HG03280 (cell line): ENCODE data around the gene ARL14.
A peak's percentile ranks its signal among the peaks of the same experiment; 100 is the strongest.

Experiments
- ATAC-seq: cut with Tn5 transposase; IDR thresholded peaks from one replicate; pipeline ENCODE4 v1.9.1; 2021; ENCODE audit warnings: mild to moderate bottlenecking, moderate library complexity; ENCODE audit not compliant: unreplicated experiment

The ARL14 gene

DNA sequence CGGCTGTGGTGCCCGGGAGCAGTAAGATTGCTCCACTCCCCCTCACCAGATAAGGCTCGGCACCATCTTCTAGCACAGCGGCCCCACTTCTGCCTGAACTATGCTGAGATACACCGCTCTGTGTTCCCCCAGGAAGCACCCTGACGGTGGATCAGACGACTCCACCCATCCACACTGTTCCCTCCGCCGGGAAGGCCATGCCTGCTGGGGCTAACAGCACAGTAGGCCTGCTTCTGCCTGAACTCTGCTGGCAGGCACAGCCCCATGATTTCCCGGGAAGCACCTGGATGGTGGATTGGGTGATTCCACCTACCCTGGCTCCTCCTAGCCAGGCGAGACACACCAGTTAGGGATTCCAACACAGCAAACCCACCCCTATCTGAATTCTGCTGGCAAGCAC is 42.8 kb downstream of the ARL14 start:
- no peak for ATAC-seq

DNA sequence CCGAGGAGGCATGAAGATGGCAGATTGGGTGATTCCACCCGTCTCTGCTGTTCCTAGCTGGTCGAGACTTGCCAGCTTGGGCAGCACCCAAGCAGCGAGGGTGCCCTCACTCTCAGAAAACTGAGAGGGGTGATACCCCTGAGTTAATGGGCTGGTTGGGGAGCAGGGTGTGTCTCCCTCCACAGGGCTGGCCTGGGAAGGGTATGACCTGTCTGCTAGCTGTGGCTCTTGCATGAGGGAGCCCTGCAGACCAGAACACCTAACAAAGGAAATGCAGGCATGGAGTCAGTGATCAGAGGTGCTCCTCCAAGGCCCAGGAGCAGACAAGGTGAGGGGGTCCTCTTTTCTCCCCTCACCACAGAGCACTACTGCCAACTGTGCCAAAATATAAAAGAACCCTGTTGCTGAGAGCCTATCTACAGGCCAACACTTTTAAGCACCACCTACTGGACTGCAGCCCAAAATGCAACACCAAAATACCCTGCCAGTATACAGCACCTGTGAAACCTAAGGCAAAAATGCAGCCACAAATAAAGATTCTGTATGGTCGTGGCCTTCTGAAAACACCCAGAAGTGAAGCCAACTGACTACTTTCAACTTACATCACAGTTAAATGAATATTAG is 43.3 kb downstream of the ARL14 start:
- ATAC-seq: peak; percentile 75

DNA sequence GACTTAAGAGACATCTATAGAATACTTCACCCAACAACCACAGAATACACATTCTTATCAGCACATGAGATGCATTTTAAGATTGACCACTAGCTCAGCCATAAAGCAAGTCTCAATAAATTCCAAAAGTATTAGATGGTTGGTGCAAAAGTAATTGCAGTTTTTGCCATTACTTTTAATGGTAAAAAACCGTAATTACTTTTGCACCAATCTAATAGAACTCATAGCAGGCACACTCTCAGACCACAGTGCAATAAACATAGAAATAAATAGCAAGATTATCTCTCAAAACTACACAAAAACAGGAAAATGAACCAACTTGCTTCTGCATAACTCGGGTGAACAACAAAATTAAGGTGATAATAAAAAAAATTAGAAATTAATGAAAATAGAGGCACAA is 45.4 kb downstream of the ARL14 start:
- ATAC-seq: no peak

DNA sequence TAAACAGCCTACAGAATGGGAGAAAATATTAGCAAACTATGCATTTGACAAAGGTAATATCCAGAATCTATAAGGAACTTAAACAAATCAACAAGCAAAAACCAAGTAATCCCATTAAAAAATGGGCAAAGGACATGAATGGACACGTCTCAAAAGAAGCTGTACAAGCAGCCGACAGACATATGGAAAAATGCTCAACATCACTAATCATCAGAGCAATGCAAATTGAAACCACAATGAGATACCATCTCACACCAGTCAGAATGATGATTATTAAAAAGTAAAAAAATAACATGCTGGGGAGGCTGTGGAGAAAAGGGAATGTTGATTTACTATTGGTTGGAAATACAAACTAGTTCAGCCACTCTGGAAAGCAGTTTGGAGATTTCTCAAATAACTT is 48.4 kb downstream of the ARL14 start:
- ATAC-seq: no peak
